HCT116 (cell line): ENCODE results near the gene KCNE5.

Experiments
- CTCF ChIP-seq, 3 experiments: fragments of 200-600 bp in 1 of 3; sonication (generic) in 1 of 3; IDR thresholded peaks in 2 of 3; conservative IDR thresholded peaks in 1 of 3; 2 replicates each; pipeline ENCODE4 v1.5.1; 2012 to 2017; ENCODE audit warnings: low read depth in 2 of 3, low read length in 2 of 3, antibody characterized with exemption in 1 of 3, borderline replicate concordance in 1 of 3, control low read depth in 1 of 3, mild to moderate bottlenecking in 1 of 3, mixed read lengths in 1 of 3, mixed run types in 1 of 3, moderate library complexity in 1 of 3; ENCODE audit not compliant: insufficient read depth in 1 of 3
- JUND ChIP-seq: IDR thresholded peaks from 2 replicates; pipeline ENCODE4 v1.6.1; 2012
- POLR2A ChIP-seq: IDR thresholded peaks from 2 replicates; pipeline ENCODE4 v1.7.0; 2011; ENCODE audit warnings: borderline replicate concordance; ENCODE audit not compliant: insufficient read depth, insufficient read length; ENCODE audit errors: extremely low read depth
- POLR2AphosphoS5 ChIP-seq: IDR thresholded peaks from 2 replicates; pipeline ENCODE4 v1.6.1; 2011; ENCODE audit warnings: mild to moderate bottlenecking, low read depth, low read length, moderate library complexity
- SRF ChIP-seq: IDR thresholded peaks from 2 replicates; pipeline ENCODE4 v1.6.1; 2012; ENCODE audit warnings: low read depth
- YY1 ChIP-seq: IDR thresholded peaks from 2 replicates; pipeline ENCODE4 v1.6.1; 2011; ENCODE audit warnings: low read length, low read depth, moderate library complexity, mild to moderate bottlenecking; ENCODE audit not compliant: insufficient replicate concordance; ENCODE audit errors: extremely low read depth

GRCh38 chrX:109658391-109658790 lies 33.4 kb upstream of the KCNE5 start:
- TF ChIP-seq CTCF (IDR thresholded peaks at IDR 0.05 in 2 of 3, conservative IDR thresholded peaks at IDR 0.05 in 1 of 3; ENCODE audit: borderline replicate concordance in 1 of 3, insufficient read depth in 1 of 3, low read depth in 2 of 3, low read length in 2 of 3) (no peak), YY1 (no peak), SRF (no peak), POLR2A (no peak), JUND (no peak), POLR2AphosphoS5 (no peak)
